ENCODE measurements around the gene ITGAE.
"Not testable (repeated sequence)": the region's sequence is repeated elsewhere in the genome, so short reads cannot be mapped to it uniquely, and the experiment has no call there.

The ITGAE gene, protein sequence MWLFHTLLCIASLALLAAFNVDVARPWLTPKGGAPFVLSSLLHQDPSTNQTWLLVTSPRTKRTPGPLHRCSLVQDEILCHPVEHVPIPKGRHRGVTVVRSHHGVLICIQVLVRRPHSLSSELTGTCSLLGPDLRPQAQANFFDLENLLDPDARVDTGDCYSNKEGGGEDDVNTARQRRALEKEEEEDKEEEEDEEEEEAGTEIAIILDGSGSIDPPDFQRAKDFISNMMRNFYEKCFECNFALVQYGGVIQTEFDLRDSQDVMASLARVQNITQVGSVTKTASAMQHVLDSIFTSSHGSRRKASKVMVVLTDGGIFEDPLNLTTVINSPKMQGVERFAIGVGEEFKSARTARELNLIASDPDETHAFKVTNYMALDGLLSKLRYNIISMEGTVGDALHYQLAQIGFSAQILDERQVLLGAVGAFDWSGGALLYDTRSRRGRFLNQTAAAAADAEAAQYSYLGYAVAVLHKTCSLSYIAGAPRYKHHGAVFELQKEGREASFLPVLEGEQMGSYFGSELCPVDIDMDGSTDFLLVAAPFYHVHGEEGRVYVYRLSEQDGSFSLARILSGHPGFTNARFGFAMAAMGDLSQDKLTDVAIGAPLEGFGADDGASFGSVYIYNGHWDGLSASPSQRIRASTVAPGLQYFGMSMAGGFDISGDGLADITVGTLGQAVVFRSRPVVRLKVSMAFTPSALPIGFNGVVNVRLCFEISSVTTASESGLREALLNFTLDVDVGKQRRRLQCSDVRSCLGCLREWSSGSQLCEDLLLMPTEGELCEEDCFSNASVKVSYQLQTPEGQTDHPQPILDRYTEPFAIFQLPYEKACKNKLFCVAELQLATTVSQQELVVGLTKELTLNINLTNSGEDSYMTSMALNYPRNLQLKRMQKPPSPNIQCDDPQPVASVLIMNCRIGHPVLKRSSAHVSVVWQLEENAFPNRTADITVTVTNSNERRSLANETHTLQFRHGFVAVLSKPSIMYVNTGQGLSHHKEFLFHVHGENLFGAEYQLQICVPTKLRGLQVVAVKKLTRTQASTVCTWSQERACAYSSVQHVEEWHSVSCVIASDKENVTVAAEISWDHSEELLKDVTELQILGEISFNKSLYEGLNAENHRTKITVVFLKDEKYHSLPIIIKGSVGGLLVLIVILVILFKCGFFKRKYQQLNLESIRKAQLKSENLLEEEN

DNA sequence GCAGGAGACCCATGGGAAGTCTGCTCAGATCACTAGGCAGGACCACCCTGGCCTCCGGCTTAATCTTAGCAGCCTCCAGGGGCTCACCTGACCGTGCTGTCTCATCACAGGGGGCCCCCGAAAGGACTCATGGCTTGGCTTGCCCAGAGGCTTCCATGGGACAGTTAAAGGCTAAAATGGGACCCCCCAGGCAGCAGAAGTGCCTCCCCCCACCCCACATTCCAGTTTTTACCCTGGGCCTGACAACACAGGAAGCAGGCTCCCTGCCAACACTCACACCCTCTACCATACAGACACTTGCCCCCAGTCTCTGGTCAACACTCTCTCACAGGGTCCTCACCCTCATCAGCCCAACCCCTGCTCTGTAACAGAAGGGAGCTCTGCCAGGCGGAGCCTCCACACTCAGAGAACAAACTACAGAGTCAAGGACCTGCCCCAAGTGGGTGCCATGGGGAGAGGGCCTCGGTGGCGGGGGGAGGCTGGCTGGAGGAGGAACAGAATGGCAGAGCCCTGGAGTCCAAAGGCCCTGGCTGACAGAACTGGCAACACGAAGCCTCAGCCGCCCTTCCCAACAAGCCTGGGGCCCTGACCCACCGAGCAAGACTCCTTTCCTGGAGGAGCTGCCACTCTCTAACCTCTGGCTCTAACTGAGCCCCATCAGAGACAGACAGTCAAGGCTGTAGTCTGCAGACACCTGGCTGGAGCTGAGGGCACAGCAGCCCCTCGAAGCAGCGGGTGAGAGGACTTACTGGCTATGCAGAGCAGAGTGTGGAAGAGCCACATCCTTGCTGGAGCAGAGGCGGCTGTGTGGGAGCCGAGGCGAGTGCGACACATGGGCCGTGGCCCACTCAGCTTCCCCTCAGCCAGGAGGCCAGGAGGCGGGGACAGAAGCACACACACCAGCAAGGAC lies at the start of gene ITGAE:
TSS of gene ITGAE (minus strand) at position 827 of the 910 bp plus-strand sequence. CDS start at position 783, 44 bp downstream.
- no peak for DNase-seq (ENCODE audit: low read depth)

DNA sequence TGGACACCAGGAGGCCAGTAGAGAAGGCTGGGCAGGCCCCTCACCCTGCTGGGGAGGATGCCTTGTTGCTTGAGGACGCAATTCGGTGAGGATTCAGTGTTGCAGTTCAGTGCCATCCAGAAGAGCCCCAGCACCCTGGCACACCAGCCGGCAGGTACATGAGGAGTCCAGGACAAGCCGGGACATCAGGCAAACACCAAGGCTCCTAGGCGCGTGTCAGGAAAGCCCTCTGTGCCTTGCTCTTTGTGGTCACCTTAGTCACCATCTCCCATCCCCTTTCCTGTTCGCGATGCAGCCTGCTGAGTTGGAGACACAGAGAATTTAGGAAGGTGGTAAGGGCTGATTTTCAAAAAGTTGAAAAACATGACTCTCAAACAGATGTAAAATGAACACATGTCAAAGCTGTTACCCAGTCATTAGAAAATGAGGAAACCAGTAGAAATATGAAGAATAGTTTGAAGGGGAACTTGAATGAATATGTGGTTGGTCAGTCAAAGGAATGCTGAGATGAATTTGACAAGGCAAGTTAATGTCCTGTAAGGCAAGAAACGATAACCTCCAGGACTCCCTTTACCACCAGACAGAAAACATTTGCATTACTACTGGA lies 47.3 kb upstream of the ITGAE start:
- no peak for DNase-seq (ENCODE audit: low read depth)

GRCh38 chr17:3847165-3847670 lies 46.2 kb upstream of the ITGAE start:
- DNase-seq (ENCODE audit: low read depth) = no peak

DNA sequence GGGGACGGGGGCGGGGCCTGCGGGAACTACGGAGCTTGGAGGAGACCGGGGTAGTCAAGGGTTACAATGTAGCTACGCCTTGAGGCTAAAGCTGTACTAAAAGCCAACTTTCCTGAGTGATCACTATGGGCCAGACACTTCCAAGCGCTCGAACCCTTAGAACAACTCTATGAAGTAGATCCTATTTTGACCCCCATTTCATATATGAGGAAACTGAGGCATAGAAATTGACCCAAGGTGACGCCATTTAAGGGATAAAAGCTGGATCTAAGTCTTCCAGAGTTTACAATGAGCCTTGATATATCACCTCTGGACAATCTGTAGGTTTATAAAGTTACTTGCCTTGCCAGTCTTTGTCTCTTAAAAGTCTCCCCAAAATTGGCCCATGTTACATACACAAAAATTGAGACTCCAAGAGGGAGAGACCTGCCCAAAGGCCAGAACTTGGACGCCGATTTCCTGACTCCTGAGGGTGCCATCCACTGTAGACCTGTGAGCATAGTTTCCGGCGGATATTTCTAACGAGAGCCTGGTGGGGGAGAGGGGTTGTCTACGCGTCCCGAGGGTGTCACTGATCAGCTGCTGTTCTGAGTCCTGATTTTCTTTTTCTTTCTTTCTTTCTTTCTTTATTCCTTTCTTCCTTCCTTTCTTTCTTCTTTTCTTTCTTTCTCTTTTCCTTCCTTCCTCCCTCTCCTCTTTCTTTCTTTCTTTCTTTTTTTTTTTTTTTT lies 45.6 kb upstream of the ITGAE start:
- DNase-seq (ENCODE audit: low read depth) = no peak

GRCh38 chr17:3845621-3846436 lies 44.8 kb upstream of the ITGAE start, which contains the start of gene NCBP3:
Gene NCBP3 (minus strand): TSS chr17:3846246. CDS start chr17:3846223, 23 bp downstream.
- peak; percentile 86 for DNase-seq (ENCODE audit: low read depth)

DNA sequence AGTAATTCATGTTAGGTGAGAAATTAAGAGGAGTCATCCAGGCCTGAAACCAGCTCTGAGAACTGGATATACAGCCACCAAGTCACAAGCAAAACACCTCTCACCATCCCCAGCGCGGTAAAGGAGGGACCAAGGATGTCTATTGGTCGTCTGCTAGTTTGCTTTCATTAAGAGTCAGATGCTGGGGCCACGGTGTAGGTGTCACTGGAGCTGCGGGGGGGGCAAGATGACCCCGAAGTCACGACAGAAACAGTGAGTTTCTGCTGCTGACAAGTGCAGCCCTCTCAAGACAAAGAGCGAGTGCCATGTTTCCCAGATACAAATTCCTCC lies 44.3 kb upstream of the ITGAE start:
- DNase-seq (ENCODE audit: low read depth) = no peak

DNA sequence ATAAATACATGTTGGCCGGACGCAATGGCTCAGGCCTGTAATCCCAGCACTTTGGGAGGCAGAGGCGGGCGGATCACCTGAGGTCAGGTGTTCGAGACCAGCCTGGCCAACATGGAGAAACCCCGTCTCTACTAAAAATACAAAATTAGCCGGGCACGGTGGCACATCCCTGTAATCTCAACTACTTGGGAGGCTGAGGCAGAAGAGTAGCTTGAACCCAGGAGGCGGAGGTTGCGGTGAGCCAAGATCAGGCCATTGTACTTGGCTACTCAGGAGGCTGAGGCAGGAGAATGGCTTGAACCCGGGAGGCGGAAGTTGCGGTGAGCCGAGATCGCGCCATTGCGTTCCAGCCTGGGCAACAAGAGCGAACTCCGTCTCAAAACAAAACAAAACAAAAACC lies 43.6 kb upstream of the ITGAE start:
- not testable (repeated sequence) for DNase-seq (ENCODE audit: low read depth)

GRCh38 chr17:3843935-3844516 lies 43.0 kb upstream of the ITGAE start:
- DNase-seq (ENCODE audit: low read depth) = no peak

- no peak for DNase-seq (ENCODE audit: low read depth)
Measured at GRCh38 chr17:3838206-3838605, 37.2 kb upstream of the ITGAE start.

DNA sequence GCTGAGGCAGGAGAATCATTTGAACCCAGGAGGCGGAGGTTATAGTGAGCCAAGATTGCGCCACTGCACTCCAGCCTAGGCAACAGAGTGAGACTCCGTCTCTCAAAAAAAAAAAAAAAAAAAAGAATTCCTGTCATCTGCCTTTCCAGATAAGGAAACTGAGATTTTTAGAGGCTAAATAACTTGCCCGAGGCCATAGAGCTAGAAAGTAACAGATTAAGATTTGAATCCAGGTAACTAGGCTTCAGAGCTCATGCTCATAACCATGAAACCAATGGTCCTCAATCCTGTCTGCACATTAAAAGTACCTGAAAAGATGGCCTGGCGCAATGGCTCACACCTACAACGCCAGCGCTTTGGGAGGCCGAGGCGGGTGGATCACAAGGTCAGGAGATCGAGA lies 35.6 kb upstream of the ITGAE start:
- no peak for DNase-seq (ENCODE audit: low read depth)

GRCh38 chr17:3835410-3836229 lies 34.6 kb upstream of the ITGAE start:
- no peak for DNase-seq (ENCODE audit: low read depth)

- DNase-seq (ENCODE audit: low read depth) = no peak
Measured at GRCh38 chr17:3834811-3835210, 33.8 kb upstream of the ITGAE start.

DNA sequence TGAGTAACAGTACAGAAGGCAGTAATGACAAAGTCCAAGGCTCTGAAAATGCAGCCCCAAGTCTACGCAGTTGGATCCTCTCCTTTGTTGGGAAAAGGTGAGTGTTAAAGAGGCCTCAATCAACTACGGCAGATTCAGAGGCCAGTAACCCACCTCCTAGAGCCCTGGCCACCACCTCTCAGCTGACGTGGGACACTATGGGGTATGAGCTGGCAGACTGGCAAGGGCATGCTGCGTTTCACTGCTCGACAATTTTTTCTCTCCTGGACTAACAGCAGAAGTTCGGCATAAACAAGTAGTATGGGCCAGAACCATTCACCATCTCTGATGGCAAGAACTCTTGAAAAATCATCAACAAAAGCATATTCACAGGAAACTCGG lies 27.9 kb upstream of the ITGAE start:
- DNase-seq (ENCODE audit: low read depth) = no peak

DNA sequence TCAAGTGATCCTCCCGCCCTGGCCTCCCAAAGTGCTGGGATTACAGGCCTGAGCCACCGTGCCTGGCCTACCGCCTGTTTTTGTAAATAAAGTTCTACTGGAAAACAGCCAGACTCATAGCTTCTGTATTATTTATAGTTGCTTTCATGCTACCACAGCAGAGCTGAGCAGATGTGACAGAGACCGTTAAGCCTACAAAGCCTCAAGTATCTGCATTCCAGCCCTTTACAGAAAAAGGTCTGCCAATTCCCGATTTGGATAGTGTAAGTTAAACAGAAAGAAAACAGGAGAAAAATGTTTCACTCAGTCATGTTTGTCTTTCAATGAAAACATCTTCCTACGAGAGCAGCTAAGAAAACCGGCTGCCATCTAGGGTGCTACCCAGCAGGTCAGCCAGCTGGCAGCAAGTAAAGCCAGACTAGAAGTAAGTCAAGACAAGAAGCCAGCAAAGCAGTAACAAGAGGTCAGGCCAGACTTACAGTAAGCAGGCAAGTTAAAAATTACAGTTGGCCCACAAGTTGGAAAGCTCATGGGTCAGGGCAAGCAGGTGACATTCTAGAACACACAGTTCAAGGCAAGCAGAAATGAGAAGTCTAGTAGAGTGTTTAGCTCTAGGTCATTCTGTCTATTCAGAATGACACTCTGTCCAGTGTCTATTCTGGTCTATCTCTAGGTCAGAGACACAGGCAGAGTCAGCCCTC lies 27.3 kb upstream of the ITGAE start:
- DNase-seq (ENCODE audit: low read depth) = peak; percentile 35

GRCh38 chr17:3827124-3827773 lies 26.3 kb upstream of the ITGAE start:
- peak; percentile 61 for DNase-seq (ENCODE audit: low read depth)

DNA sequence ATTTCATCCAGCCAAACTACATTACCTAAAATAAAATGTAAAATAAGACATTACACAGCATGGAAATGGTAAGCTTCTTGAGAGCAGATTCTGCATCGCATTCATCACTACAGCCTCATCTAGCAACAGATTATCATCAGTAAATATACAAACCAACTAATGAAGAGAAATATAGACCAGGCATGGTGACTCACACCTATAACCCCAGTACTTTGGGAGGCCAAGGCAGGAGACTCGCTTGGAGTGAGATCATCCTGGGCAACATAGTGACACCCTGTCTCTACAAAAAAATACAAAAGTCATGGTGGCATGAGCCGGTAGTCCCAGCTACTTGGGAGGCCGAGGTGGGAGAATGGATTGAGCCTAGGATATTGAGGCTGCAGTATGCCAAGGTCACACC lies 25.2 kb upstream of the ITGAE start:
- DNase-seq (ENCODE audit: low read depth) = no peak

DNA sequence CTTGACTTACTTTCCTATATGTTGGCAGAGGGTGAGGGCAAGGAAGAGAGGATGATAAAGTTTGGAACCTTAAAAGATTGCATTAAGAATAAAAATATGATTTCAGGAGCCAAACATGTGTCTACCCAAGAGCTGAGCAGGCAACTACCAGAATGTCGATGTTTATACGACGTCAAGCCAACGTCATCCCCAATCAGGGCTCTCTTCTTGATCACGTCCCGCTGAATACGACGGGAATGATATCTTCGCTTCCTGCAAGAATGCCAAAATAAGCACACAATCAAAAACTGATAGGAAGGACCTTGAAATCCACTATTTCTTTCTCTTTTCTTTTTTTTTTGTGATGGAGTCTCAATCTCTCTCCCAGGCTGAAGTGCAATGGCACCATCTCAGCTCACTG lies 20.1 kb upstream of the ITGAE start:
- no peak for DNase-seq (ENCODE audit: low read depth)
